ENCODE data around the gene ABHD17A. TPM values are rescaled to one million over a fixed set of nuclear protein-coding genes. Genes with fewer than 3 reads are reported as not detected.

Gene ABHD17A
- total and polyA plus RNA-seq, 2 of the 8 experiments (the other 6 are each of a cell fraction or from before 2014, with no cell fraction given), result 41.2 to 87.4 TPM

GRCh38 chr19:1893791-1894190, 8.5 kb upstream of the ABHD17A start:
- Histone ChIP-seq H2BK12ac (ENCODE audit: low read depth, low read length) (no peak overlapping the region), H2BK15ac (ENCODE audit: low read length) (no peak overlapping the region), H3K36me3 (ENCODE audit: control insufficient read depth in 2 of 4, insufficient read depth in 4 of 4, low read length in 3 of 4) (no peaks in the 10 kb centered on the region), H3K4me3 (ENCODE audit: extremely low read depth in 1 of 4, insufficient read depth in 2 of 4, low read depth in 3 of 4, low read length in 4 of 4) (no peak overlapping the region), H3K4ac (replicated peaks; ENCODE audit: insufficient read length, low read depth, low read length) (no peak overlapping the region), H3K4me1 (replicated peaks in 1 of 4; ENCODE audit: control insufficient read depth in 3 of 4, insufficient read depth in 4 of 4, low read length in 3 of 4) (no peaks in the 10 kb centered on the region; a peak in 1 of 7 replicates), H3K14ac (ENCODE audit: insufficient read length) (no peak overlapping the region), H4K8ac (ENCODE audit: extremely low read depth, insufficient read depth, low read length) (no peak overlapping the region), H2BK20ac (ENCODE audit: low read length) (no peak overlapping the region), H2AK5ac (ENCODE audit: low read depth, low read length) (no peak overlapping the region), H4K91ac (replicated peaks; ENCODE audit: insufficient read length, low read length) (no peak overlapping the region), H2BK120ac (replicated peaks; ENCODE audit: low read depth, low read length) (no peak overlapping the region), H3K18ac (ENCODE audit: extremely low read depth, low read length) (no peak overlapping the region), H3K23ac (ENCODE audit: insufficient read length) (no peak overlapping the region), H3K23me2 (ENCODE audit: low read depth, low read length) (no peaks in the 10 kb centered on the region), H3K56ac (replicated peaks; ENCODE audit: insufficient read length, low read depth, low read length) (no peak overlapping the region), H3K9me3 (ENCODE audit: insufficient read depth in 2 of 2, low read depth in 1 of 2, low read length in 1 of 2) (no peaks in the 10 kb centered on the region), H4K20me1 (replicated peaks in 1 of 2; ENCODE audit: control insufficient read depth in 1 of 2, insufficient read depth in 2 of 2, low read length in 2 of 2) (no peaks in the 10 kb centered on the region), H4K5ac (ENCODE audit: insufficient read length, low read depth, low read length) (no peak overlapping the region), H3K79me1 (ENCODE audit: low read depth, low read length) (no peaks in the 10 kb centered on the region), H2BK5ac (ENCODE audit: low read depth, low read length) (no peak overlapping the region), H3K27me3 (replicated peaks in 1 of 4; ENCODE audit: control insufficient read depth in 3 of 4, extremely low read depth in 1 of 4, insufficient read depth in 3 of 4, low read length in 3 of 4) (no peaks in the 10 kb centered on the region; a peak in 1 of 7 replicates), H3K27ac (ENCODE audit: low read depth, low read length) (no peak overlapping the region), H3K79me2 (ENCODE audit: control insufficient read depth in 1 of 2, insufficient read depth in 2 of 2, low read length in 2 of 2) (no peaks in the 10 kb centered on the region), H2AFZ (ENCODE audit: low read length) (no peak overlapping the region), H3K4me2 (ENCODE audit: insufficient read depth in 1 of 2, low read depth in 2 of 2, low read length in 2 of 2) (no peak overlapping the region), H3K9ac (replicated peaks in 1 of 4; ENCODE audit: extremely low read depth in 1 of 4, low read depth in 3 of 4, low read length in 3 of 4) (no peak overlapping the region)
- ChIA-PET CTCF (ENCODE audit: partially characterized antibody) (interaction anchor here (0.8 to 2.0 kb wide), 2 partner anchors 18 to 36 kb away, joined by 4 to 9 read pairs; no protein-coding TSS in a partner anchor), POLR2A (ENCODE audit: partially characterized antibody) (interaction anchor here (0.7 to 1.0 kb wide), 2 partner anchors 12 to 38 kb away, joined by 3 to 4 read pairs; partner anchors contain the start of genes ADAT3 and SCAMP4)
- FAIRE-seq, result no peak
- TF ChIP-seq RFX5 (IDR thresholded peaks at IDR 0.05; ENCODE audit: borderline replicate concordance, low read depth, low read length), result no peak
- TF ChIP-seq CHD1 (IDR thresholded peaks at IDR 0.05; ENCODE audit: low read depth, low read length), result no peak
- WGBS, 2 experiments (ENCODE audit: extremely low coverage in 1 of 2, insufficient coverage in 1 of 2, insufficient read length in 1 of 2, insufficient replicate concordance in 2 of 2, low coverage in 1 of 2, low lambda C conversion rate in 2 of 2, missing lambda C conversion rate in 1 of 2), result 80% methylated on average over 17 of the region's 17 CpGs; no CpG with 5 or more reads in 1 of the 2 experiments
- DNase-seq (ENCODE audit: low read depth in 1 of 2, low spot score in 2 of 2), result no peak
